Measurements from ENCODE around the gene CRIP2.

The CRIP2 gene

GRCh38 chr14:105455086-105455640 is 19.5 kb upstream of the CRIP2 start:
- Histone ChIP-seq H3K27me3 (ENCODE audit: insufficient read depth, low read length) (no peaks in the 10 kb centered on the region), H3K27ac (ENCODE audit: low read depth, low read length) (no peak overlapping the region), H3K4me1 (ENCODE audit: insufficient read depth, low read length) (no peaks in the 10 kb centered on the region), H3K9ac (ENCODE audit: low read depth, low read length) (no peak overlapping the region), H3K4me3 (ENCODE audit: low read length) (no peak overlapping the region), H3K9me3 (ENCODE audit: insufficient read depth, low read depth, low read length) (no peaks in the 10 kb centered on the region), H3K36me3 (ENCODE audit: insufficient read depth, low read length) (peaks cover 82% of the 10 kb centered on the region)
- WGBS = 96% methylated on average over 22 of the region's 22 CpGs

- Histone ChIP-seq H3K27ac (ENCODE audit: low read depth, low read length) (no peak overlapping the region), H3K4me3 (ENCODE audit: low read length) (no peak overlapping the region), H3K4me1 (ENCODE audit: insufficient read depth, low read length) (no peaks in the 10 kb centered on the region), H3K9me3 (ENCODE audit: insufficient read depth, low read depth, low read length) (no peaks in the 10 kb centered on the region), H3K9ac (ENCODE audit: low read depth, low read length) (no peak overlapping the region), H3K27me3 (ENCODE audit: insufficient read depth, low read length) (no peaks in the 10 kb centered on the region), H3K36me3 (ENCODE audit: insufficient read depth, low read length) (peaks cover 82% of the 10 kb centered on the region)
- WGBS = 90% methylated on average over 22 of the region's 22 CpGs
Observed at GRCh38 chr14:105455766-105456660, 18.6 kb upstream of the CRIP2 start.

DNA sequence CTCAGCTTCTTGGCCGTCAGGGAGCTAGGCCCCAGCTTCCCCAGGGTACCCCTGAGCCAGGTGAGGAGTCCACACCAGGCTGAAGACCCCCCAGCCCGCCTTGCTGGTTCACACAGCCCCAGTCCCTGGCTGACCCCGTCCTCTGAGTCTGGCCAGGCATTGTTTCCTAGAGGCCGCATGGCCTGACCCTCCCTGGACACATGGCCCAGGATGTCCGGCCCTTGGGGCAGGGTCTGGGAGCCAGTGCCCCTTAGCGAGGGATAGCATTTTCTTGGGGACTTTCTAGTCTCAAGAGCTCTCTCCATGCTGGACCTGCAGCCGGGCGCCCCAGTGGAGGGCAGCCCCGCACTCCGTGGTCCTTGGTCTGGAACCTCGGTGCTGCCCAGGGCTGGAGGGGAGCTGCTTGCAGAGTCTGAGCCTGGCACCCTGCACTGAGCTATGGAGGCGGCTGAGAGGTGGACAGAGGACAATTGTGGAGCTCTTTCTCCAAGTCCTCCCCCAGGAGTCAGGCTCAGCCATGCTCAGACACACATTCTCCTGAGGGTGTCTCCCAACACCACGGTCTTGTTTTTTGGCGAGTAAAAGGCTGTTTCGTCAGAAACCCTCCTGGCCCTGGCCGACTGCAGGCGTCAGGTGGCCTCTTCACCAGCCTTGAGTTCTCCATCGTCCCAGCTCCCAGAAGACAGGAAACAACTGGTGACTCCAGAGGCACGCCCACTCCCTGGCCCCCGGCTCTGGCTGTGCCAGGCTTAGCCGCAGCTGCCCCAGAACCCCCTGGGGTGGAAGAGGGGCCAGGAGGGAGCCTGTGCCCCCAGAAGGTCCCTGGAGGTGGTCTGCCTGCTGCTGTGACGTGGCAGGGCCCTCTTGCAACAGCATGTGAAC is 17.6 kb upstream of the CRIP2 start:
- H3K9ac ChIP-seq (ENCODE audit: low read depth, low read length) = no peak overlapping the region
- peaks cover 83% of the 10 kb centered on the region for H3K36me3 ChIP-seq (ENCODE audit: insufficient read depth, low read length)
- 96% methylated on average over 22 of the region's 22 CpGs for WGBS
- H3K4me1 ChIP-seq (ENCODE audit: insufficient read depth, low read length) = no peaks in the 10 kb centered on the region
- H3K27ac ChIP-seq (ENCODE audit: low read depth, low read length) = no peak overlapping the region
- H3K4me3 ChIP-seq (ENCODE audit: low read length) = no peak overlapping the region
- no peaks in the 10 kb centered on the region for H3K9me3 ChIP-seq (ENCODE audit: insufficient read depth, low read depth, low read length)
- no peaks in the 10 kb centered on the region for H3K27me3 ChIP-seq (ENCODE audit: insufficient read depth, low read length)

DNA sequence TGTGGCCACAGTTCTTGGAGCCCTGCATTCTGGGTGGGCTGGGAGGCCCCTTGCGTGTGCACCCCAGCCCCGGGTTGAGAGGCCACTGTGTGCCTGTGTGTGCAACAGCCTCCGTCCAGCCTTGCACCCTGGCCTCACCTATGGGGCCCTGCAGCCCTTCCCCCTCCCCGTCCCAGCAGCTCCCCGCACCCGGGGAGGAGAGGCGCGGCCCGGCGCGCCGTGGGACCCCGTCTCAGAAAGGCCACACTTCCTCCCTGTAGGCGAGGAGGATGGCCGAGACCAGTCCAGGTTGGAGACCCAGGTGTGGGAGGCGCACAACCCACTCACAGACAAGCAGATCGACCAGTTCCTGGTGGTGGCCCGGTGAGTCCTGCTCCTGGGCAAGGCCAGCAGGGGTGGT is 16.6 kb upstream of the CRIP2 start:
- 91% methylated on average over 18 of the region's 18 CpGs for WGBS
- Histone ChIP-seq H3K9ac (ENCODE audit: low read depth, low read length) (no peak overlapping the region), H3K27ac (ENCODE audit: low read depth, low read length) (no peak overlapping the region), H3K4me1 (ENCODE audit: insufficient read depth, low read length) (no peaks in the 10 kb centered on the region), H3K36me3 (ENCODE audit: insufficient read depth, low read length) (peaks cover 81% of the 10 kb centered on the region), H3K4me3 (ENCODE audit: low read length) (no peak overlapping the region), H3K27me3 (ENCODE audit: insufficient read depth, low read length) (no peaks in the 10 kb centered on the region), H3K9me3 (ENCODE audit: insufficient read depth, low read depth, low read length) (no peaks in the 10 kb centered on the region)

DNA sequence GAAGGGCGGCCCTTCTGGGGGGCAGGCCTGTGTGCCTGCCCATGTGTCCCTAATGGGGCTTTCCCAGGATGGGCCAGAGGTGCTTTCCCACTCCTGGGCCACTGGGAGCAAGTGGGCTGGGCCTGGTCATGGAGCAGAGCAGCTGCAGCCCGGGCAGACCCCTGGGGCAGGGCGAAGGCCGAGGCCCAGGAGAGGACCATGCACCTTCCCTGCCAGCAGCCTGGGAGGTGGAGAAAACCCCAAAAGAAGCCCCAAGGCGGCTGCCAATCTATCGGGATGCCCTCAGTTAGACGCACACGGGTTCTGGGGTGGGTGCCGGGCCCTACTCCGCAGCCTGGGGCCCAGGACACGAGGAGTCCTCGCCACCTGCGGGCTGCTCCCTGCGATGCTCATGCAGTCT is 16.1 kb upstream of the CRIP2 start:
- 89% methylated on average over 14 of the region's 14 CpGs for WGBS
- peaks cover 81% of the 10 kb centered on the region for H3K36me3 ChIP-seq (ENCODE audit: insufficient read depth, low read length)
- H3K9me3 ChIP-seq (ENCODE audit: insufficient read depth, low read depth, low read length) = no peaks in the 10 kb centered on the region
- no peak overlapping the region for H3K9ac ChIP-seq (ENCODE audit: low read depth, low read length)
- H3K4me1 ChIP-seq (ENCODE audit: insufficient read depth, low read length) = no peaks in the 10 kb centered on the region
- H3K4me3 ChIP-seq (ENCODE audit: low read length) = no peak overlapping the region
- no peaks in the 10 kb centered on the region for H3K27me3 ChIP-seq (ENCODE audit: insufficient read depth, low read length)
- H3K27ac ChIP-seq (ENCODE audit: low read depth, low read length) = no peak overlapping the region

GRCh38 chr14:105460116-105460515 is 14.5 kb upstream of the CRIP2 start:
- H3K9ac ChIP-seq (ENCODE audit: low read depth, low read length) = no peak overlapping the region
- no peaks in the 10 kb centered on the region for H3K4me1 ChIP-seq (ENCODE audit: insufficient read depth, low read length)
- no peaks in the 10 kb centered on the region for H3K9me3 ChIP-seq (ENCODE audit: insufficient read depth, low read depth, low read length)
- no peak overlapping the region for H3K27ac ChIP-seq (ENCODE audit: low read depth, low read length)
- no peak overlapping the region for H3K4me3 ChIP-seq (ENCODE audit: low read length)
- no peaks in the 10 kb centered on the region for H3K27me3 ChIP-seq (ENCODE audit: insufficient read depth, low read length)
- H3K36me3 ChIP-seq (ENCODE audit: insufficient read depth, low read length) = peaks cover 80% of the 10 kb centered on the region
- 95% methylated on average over 17 of the region's 17 CpGs for WGBS

DNA sequence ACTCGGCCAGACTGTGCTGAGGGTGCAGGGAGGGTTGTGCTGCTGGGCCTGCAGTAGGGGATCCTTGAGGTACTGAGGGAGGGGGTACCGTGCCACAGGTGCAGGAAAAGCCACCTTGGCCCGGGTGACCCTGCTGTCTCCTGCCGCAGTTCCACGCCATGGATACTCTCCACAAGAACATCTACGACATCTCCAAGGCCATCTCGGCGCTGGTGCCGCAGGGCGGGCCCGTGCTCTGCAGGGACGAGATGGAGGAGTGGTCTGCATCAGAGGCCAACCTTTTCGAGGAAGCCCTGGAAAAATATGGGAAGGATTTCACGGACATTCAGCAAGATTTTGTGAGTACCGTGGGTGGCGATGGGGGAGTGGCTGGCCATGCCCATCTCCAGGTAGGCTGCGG is 14.0 kb upstream of the CRIP2 start:
- Histone ChIP-seq H3K27ac (ENCODE audit: low read depth, low read length) (no peak overlapping the region), H3K9me3 (ENCODE audit: insufficient read depth, low read depth, low read length) (no peaks in the 10 kb centered on the region), H3K36me3 (ENCODE audit: insufficient read depth, low read length) (peaks cover 80% of the 10 kb centered on the region), H3K4me3 (ENCODE audit: low read length) (no peak overlapping the region), H3K27me3 (ENCODE audit: insufficient read depth, low read length) (no peaks in the 10 kb centered on the region), H3K9ac (ENCODE audit: low read depth, low read length) (no peak overlapping the region), H3K4me1 (ENCODE audit: insufficient read depth, low read length) (no peaks in the 10 kb centered on the region)
- WGBS = 96% methylated on average over 17 of the region's 17 CpGs

DNA sequence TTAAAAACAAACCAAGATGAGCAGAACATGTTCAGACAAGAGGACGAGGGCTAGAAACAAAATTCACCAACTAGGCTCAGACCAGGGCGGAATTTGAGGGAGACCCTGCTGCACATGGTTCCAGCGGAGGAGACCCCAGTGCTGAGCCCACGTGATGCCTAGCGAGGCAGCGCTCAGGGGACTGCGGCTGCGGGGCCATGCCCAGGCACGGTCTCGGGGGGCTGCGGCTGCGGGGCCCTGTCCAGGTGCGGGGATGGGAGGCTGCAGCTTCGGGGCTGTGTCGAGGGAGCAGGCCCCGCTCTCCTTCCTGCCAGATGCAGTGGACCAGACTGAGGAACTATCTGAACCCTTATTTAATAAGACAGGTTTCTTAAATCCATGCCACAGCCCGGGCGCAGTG is 12.7 kb upstream of the CRIP2 start:
- Histone ChIP-seq H3K4me1 (ENCODE audit: insufficient read depth, low read length) (no peaks in the 10 kb centered on the region), H3K27me3 (ENCODE audit: insufficient read depth, low read length) (no peaks in the 10 kb centered on the region), H3K36me3 (ENCODE audit: insufficient read depth, low read length) (peaks cover 79% of the 10 kb centered on the region), H3K27ac (ENCODE audit: low read depth, low read length) (no peak overlapping the region), H3K9ac (ENCODE audit: low read depth, low read length) (no peak overlapping the region), H3K4me3 (ENCODE audit: low read length) (no peak overlapping the region), H3K9me3 (ENCODE audit: insufficient read depth, low read depth, low read length) (no peaks in the 10 kb centered on the region)
- 97% methylated on average over 18 of the region's 18 CpGs for WGBS

GRCh38 chr14:105464501-105464900 is 10.1 kb upstream of the CRIP2 start:
- 94% methylated on average over 33 of the region's 33 CpGs for WGBS
- no peaks in the 10 kb centered on the region for H3K9me3 ChIP-seq (ENCODE audit: insufficient read depth, low read depth, low read length)
- no peak overlapping the region for H3K4me3 ChIP-seq (ENCODE audit: low read length)
- H3K9ac ChIP-seq (ENCODE audit: low read depth, low read length) = no peak overlapping the region
- H3K27me3 ChIP-seq (ENCODE audit: insufficient read depth, low read length) = no peaks in the 10 kb centered on the region
- no peaks in the 10 kb centered on the region for H3K4me1 ChIP-seq (ENCODE audit: insufficient read depth, low read length)
- H3K27ac ChIP-seq (ENCODE audit: low read depth, low read length) = no peak overlapping the region
- peaks cover 86% of the 10 kb centered on the region for H3K36me3 ChIP-seq (ENCODE audit: insufficient read depth, low read length)

DNA sequence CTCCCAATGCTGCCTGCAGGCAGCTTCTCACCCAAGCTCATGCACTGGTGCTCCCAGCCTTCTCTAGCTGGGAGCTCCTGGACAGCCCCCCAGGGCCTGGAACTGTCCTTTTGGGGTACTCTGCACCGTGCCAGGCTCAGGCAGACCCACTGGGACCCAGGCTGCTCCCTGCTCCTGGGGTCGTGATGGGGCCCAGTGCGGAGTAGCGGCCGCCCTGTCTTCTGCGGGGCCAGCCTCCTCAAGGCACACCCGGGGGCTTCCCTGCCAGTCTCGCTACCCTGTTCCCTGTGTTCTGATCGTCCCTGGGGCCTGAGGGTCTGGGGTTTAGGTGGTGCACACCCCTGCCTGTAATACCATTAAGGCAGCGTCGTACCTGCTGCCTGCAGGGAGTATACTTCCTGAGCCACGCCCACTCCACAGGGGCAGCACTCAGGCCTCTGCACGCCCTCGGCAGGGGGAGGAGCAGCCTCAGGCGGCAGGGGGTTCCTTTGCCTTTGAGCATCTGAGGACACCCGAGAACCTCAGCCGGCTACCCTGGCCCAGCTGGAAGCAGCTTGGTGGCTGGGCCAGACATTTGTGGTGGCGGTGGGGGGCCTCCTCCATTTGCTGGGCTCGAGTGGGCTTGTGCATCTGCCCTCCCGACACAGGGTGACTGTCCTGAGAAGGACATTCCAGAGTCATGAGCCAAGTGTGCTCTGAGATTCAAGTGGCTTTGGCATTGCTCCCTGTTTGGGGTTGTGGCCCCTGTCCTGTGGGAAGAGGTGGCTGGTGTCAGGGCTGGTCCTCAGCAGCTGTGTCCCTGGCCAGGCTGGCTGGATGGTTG is 9.2 kb upstream of the CRIP2 start:
- Histone ChIP-seq H3K36me3 (ENCODE audit: insufficient read depth, low read length) (peaks cover 86% of the 10 kb centered on the region), H3K9me3 (ENCODE audit: insufficient read depth, low read depth, low read length) (no peaks in the 10 kb centered on the region), H3K4me1 (ENCODE audit: insufficient read depth, low read length) (no peaks in the 10 kb centered on the region), H3K27ac (ENCODE audit: low read depth, low read length) (peak overlapping the region; percentile 30; the same call in 1 of the 2 replicates), H3K4me3 (ENCODE audit: low read length) (no peak overlapping the region), H3K27me3 (ENCODE audit: insufficient read depth, low read length) (no peaks in the 10 kb centered on the region), H3K9ac (ENCODE audit: low read depth, low read length) (no peak overlapping the region)
- 67% methylated on average over 20 of the region's 20 CpGs for WGBS

Data from HUES64 (cell line).